ENCODE data around the gene RNF144A.

GRCh38 chr2:6932828-6933227 lies 15.6 kb downstream of the RNF144A start:
- TF ChIP-seq, protein P1, sequence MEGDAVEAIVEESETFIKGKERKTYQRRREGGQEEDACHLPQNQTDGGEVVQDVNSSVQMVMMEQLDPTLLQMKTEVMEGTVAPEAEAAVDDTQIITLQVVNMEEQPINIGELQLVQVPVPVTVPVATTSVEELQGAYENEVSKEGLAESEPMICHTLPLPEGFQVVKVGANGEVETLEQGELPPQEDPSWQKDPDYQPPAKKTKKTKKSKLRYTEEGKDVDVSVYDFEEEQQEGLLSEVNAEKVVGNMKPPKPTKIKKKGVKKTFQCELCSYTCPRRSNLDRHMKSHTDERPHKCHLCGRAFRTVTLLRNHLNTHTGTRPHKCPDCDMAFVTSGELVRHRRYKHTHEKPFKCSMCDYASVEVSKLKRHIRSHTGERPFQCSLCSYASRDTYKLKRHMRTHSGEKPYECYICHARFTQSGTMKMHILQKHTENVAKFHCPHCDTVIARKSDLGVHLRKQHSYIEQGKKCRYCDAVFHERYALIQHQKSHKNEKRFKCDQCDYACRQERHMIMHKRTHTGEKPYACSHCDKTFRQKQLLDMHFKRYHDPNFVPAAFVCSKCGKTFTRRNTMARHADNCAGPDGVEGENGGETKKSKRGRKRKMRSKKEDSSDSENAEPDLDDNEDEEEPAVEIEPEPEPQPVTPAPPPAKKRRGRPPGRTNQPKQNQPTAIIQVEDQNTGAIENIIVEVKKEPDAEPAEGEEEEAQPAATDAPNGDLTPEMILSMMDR (IDR thresholded peaks at IDR 0.05), result no peak
- TF ChIP-seq EP300 (IDR thresholded peaks at IDR 0.05), result no peak
- no peak for TF ChIP-seq POLR2A (IDR thresholded peaks at IDR 0.05)

Measured in ovary (tissue), 3 donors.